Smooth muscle cell (in vitro differentiated cells): ENCODE data around the gene NCDN. TPM values are rescaled to one million over a fixed set of nuclear protein-coding genes. Genes with fewer than 3 reads are reported as not detected.
A peak's percentile ranks its signal among the peaks of the same experiment; 100 is the strongest.

Source experiments
- DNase-seq: peaks from one replicate; lab custom pipeline; 2025; ENCODE audit not compliant: unreplicated experiment; lab: John Stamatoyannopoulos, UW
- H2AFZ ChIP-seq: fragments of 200-600 bp; sonication (generic); 2 replicates; pipeline ENCODE4 v1.6.0; 2016; ENCODE audit warnings: antibody characterized with exemption, low read depth, mild to moderate bottlenecking
- H3F3A ChIP-seq: fragments of 200-600 bp; sonication (generic); 2 replicates; pipeline ENCODE4 v1.6.0; 2017; ENCODE audit warnings: antibody characterized with exemption, low read depth
- H3K27ac ChIP-seq: fragments of 200-600 bp; sonication (generic); 2 replicates; pipeline ENCODE4 v1.5.1; 2016; ENCODE audit warnings: low read depth, mild to moderate bottlenecking
- H3K27me3 ChIP-seq: fragments of 200-600 bp; sonication (generic); 2 replicates; pipeline ENCODE4 v1.6.1; 2016; ENCODE audit warnings: low read depth, mild to moderate bottlenecking
- H3K36me3 ChIP-seq: fragments of 200-600 bp; sonication (generic); 2 replicates; pipeline ENCODE4 v1.5.1; 2016; ENCODE audit warnings: low read depth
- H3K4me1 ChIP-seq: fragments of 200-600 bp; sonication (generic); 2 replicates; pipeline ENCODE4 v1.5.1; 2016; ENCODE audit warnings: low read depth
- H3K4me2 ChIP-seq: fragments of 200-600 bp; sonication (generic); 2 replicates; pipeline ENCODE4 v1.6.0; 2016; ENCODE audit warnings: mild to moderate bottlenecking
- H3K4me3 ChIP-seq: fragments of 200-600 bp; sonication (generic); 2 replicates; pipeline ENCODE4 v1.5.1; 2016; ENCODE audit warnings: mild to moderate bottlenecking
- H3K79me2 ChIP-seq: fragments of 200-600 bp; sonication (generic); 2 replicates; pipeline ENCODE4 v1.6.0; 2016; ENCODE audit warnings: low read depth, mild to moderate bottlenecking
- H3K9ac ChIP-seq: fragments of 200-600 bp; sonication (generic); 2 replicates; pipeline ENCODE4 v1.6.0; 2016; ENCODE audit warnings: low read depth
- H3K9me3 ChIP-seq: fragments of 200-600 bp; sonication (generic); replicated peaks from 2 replicates; pipeline ENCODE4 v1.5.1; 2016; ENCODE audit warnings: low read depth
- H4K20me1 ChIP-seq: fragments of 200-600 bp; sonication (generic); 2 replicates; pipeline ENCODE4 v1.6.0; 2016; ENCODE audit warnings: low read depth
- WGBS: methylation state at CpG from one replicate; pipeline ENCODE4 v1.1.7; 2016; ENCODE audit warnings: low lambda C conversion rate; 5-methylcytosine and 5-hydroxymethylcytosine counted together
- polyA plus RNA-seq: library from polyadenylated mRNA; unstranded; fragments of >200 nt; fragmentation: Nextera tagmentation; extraction: Ambion mirVana; gene quantifications from 2 replicates; pipeline ENCODE4 v1.2.1, GENCODE V29; 2016
- total RNA-seq: library from RNA; depleted of rRNA; stranded (reverse); fragments of >200 nt; gene quantifications from 2 replicates; pipeline ENCODE4 v1.2.3, GENCODE V29; 2014
- TF ChIP-seq, protein P1 (sequence below): fragments of 200-600 bp; sonication (generic); IDR thresholded peaks from 2 replicates; pipeline ENCODE4 v1.5.1; 2017; ENCODE audit warnings: borderline replicate concordance, mild to moderate bottlenecking, antibody characterized with exemption; ENCODE audit not compliant: insufficient read depth, poor library complexity, severe bottlenecking

The NCDN gene
- total and polyA plus RNA-seq, 2 experiments from 2014 or later: 12.2 to 25.8 TPM

DNA sequence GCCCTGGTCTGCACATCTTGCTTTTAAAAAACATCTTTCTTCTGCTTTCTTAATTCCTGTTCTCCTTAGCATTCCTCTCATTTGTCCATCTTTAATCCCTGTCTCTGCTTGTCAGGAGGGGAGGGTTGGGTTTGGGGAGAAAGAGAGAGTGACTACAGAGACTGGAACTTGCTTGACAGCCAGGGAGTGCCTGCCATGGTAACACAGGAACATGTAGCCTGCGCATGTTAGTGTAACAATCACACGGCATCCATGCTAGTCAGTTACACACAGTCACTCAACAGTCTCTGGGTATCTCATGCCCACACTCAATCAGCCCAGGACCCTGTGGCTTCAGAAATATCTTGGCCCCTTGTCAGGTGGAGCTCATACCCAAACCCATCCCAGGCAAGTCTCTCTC is 14.7 kb downstream of the NCDN start:
- no peak overlapping the region for H3K27ac ChIP-seq
- WGBS: 83% methylated on average over 2 of the region's 2 CpGs
- no peak overlapping the region for H3K9ac ChIP-seq
- H3K36me3 ChIP-seq: no peaks in the 10 kb centered on the region
- peaks cover 61% of the 10 kb centered on the region for H3K27me3 ChIP-seq
- no peak overlapping the region for H2AFZ ChIP-seq
- no peaks in the 10 kb centered on the region for H4K20me1 ChIP-seq
- peaks cover 3% of the 10 kb centered on the region for H3F3A ChIP-seq
- H3K4me3 ChIP-seq: no peak overlapping the region
- H3K79me2 ChIP-seq: no peaks in the 10 kb centered on the region
- TF ChIP-seq, protein P1, sequence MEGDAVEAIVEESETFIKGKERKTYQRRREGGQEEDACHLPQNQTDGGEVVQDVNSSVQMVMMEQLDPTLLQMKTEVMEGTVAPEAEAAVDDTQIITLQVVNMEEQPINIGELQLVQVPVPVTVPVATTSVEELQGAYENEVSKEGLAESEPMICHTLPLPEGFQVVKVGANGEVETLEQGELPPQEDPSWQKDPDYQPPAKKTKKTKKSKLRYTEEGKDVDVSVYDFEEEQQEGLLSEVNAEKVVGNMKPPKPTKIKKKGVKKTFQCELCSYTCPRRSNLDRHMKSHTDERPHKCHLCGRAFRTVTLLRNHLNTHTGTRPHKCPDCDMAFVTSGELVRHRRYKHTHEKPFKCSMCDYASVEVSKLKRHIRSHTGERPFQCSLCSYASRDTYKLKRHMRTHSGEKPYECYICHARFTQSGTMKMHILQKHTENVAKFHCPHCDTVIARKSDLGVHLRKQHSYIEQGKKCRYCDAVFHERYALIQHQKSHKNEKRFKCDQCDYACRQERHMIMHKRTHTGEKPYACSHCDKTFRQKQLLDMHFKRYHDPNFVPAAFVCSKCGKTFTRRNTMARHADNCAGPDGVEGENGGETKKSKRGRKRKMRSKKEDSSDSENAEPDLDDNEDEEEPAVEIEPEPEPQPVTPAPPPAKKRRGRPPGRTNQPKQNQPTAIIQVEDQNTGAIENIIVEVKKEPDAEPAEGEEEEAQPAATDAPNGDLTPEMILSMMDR: no peak
- peak overlapping the region; percentile 93 for H3K4me2 ChIP-seq
- no peak for DNase-seq
- H3K9me3 ChIP-seq: no peaks in the 10 kb centered on the region
- H3K4me1 ChIP-seq: peaks cover 12% of the 10 kb centered on the region

DNA sequence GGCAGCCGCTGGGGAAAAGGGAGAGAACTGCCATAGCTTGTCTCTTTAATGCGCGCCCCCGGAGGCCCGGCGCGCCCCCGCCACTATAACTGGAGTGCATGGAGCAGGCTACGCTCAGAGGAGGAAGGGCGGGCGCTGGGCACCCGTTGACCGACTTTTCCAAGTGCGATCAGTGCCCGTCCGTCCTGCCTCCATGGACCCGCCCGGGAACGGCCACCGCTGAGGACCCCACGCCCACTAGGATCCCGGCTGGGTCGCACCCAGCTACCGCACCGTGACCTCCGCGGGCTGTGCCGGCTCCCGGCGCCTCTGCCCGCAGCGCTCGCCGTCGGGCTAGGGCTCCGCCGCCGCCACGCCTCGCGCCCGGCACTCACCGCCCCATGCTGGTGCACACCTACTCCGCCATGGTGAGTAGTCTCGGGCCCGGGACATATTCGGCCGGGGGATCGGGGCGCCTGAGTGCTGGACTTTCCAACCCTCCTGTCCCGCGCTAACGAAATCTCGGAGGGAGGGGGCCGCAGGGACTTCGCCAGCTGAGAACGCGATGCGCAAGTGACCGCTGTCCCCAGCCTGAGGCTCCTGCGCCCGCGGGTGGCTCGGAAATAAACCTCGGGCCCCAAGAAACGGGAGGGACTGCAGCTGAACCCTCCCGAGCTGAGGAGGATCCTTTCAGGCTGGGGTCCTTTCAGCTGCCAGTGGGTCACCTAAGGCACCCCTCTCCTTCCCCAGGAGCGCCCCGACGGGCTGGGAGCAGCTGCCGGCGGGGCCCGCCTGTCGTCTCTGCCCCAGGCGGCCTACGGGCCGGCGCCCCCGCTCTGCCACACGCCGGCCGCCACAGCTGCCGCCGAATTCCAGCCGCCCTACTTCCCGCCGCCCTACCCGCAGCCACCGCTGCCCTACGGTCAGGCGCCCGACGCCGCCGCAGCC is 15.9 kb downstream of the NCDN start, which contains the start of gene TFAP2E:
Gene TFAP2E, plus strand, starts transcription at position 117 of the 927 bp plus-strand sequence. Its CDS starts 264 bp downstream, at position 381.
- 5% methylated on average over 85 of the region's 95 CpGs for WGBS
- Histone ChIP-seq H4K20me1 (no peaks in the 10 kb centered on the region), H3K9ac (no peak within 1 kb of the TSS), H3K4me1 (peaks cover 12% of the 10 kb centered on the region), H3K27ac (no peak within 1 kb of the TSS), H3K79me2 (no peaks in the 10 kb centered on the region), H3K36me3 (no peaks in the 10 kb centered on the region), H2AFZ (no peak within 1 kb of the TSS), H3K4me2 (peak within 1 kb of the TSS; percentile 93), H3K9me3 (no peaks in the 10 kb centered on the region), H3K4me3 (peak within 1 kb of the TSS; percentile 62), H3F3A (peaks cover 3% of the 10 kb centered on the region), H3K27me3 (peaks cover 72% of the 10 kb centered on the region)
- TF ChIP-seq, protein P1: no peak
- no peak for DNase-seq

DNA sequence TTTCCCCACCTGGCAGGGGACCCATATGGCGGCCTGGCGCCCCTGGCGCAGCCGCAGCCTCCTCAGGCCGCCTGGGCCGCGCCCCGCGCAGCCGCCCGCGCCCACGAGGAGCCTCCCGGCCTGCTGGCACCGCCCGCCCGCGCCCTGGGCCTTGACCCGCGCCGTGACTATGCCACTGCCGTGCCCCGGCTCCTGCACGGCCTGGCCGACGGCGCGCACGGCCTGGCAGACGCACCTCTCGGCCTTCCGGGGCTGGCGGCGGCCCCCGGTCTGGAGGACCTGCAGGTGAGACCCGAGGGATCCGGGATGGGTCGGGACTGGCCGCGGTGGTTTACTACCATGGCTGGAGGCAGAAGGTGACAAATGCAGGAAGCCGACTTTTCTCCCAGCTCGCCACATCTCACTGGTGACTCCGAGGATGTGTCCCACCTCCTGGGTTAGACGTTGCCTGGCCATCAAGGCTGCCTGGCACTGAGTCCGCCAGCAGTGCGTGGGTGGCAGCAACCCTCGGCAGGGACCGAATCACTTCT is 16.6 kb downstream of the NCDN start:
- Histone ChIP-seq H2AFZ (no peak overlapping the region), H4K20me1 (no peaks in the 10 kb centered on the region), H3F3A (peaks cover 3% of the 10 kb centered on the region), H3K9me3 (no peaks in the 10 kb centered on the region), H3K9ac (no peak overlapping the region), H3K27ac (no peak overlapping the region), H3K27me3 (peaks cover 73% of the 10 kb centered on the region), H3K4me3 (peak overlapping the region; percentile 62), H3K4me1 (peaks cover 12% of the 10 kb centered on the region), H3K36me3 (no peaks in the 10 kb centered on the region), H3K4me2 (peak overlapping the region; percentile 93), H3K79me2 (no peaks in the 10 kb centered on the region)
- no peak for DNase-seq
- WGBS: 32% methylated on average over 38 of the region's 48 CpGs
- TF ChIP-seq, protein P1: no peak
